Measurements from ENCODE around the gene NFYB. TPM values are rescaled to one million over a fixed set of nuclear protein-coding genes. Genes with fewer than 3 reads are reported as not detected.

Gene NFYB
- total RNA-seq: 46.4 and 49.4 TPM in 2 replicates

GRCh38 chr12:104137902-104138796 is at the start of gene NFYB:
Gene NFYB (minus strand): TSS chr12:104138210. CDS start chr12:104135453, 2,757 bp downstream.

Other genes starting within 250 kb of the NFYB start
- 653 and 877 TPM in 2 replicates for gene HSP90B1, start 207.8 kb downstream of the NFYB start, total RNA-seq
- 16.8 and 17.0 TPM in 2 replicates for gene TDG, start 172.3 kb downstream of the NFYB start, total RNA-seq
- gene GLT8D2, start 88.0 kb downstream of the NFYB start, total RNA-seq: 24.3 and 27.8 TPM in 2 replicates
- gene HCFC2, start 73.7 kb downstream of the NFYB start, total RNA-seq: 12.8 and 16.6 TPM in 2 replicates
- 701 and 927 TPM in 2 replicates for gene TXNRD1, start 77.6 kb upstream of the NFYB start, total RNA-seq
- 2.6 and 4.2 TPM in 2 replicates for gene EID3, start 165.5 kb upstream of the NFYB start, total RNA-seq

Data from cardiac atrium fibroblast (primary cell).